ENCODE results near the gene ZNF213. TPM values are rescaled to one million over a fixed set of nuclear protein-coding genes. Genes with fewer than 3 reads are reported as not detected.
"Not testable (repeated sequence)": the region's sequence is repeated elsewhere in the genome, so short reads cannot be mapped to it uniquely, and the experiment has no call there.

Gene ZNF213
- total RNA-seq, 1 experiment from 2014 or later, result 5.3 TPM

- no peaks in the 10 kb centered on the region for H3K9me3 Mint-ChIP-seq (ENCODE audit: unreplicated experiment)
- no peak for TF ChIP-seq CTCF (IDR thresholded peaks at IDR 0.05; ENCODE audit: insufficient read depth in 1 of 2, low read depth in 1 of 2, low read length in 1 of 2, severe bottlenecking in 1 of 2, unreplicated experiment in 1 of 2)
- no peak overlapping the region for H3K4me3 Mint-ChIP-seq (ENCODE audit: unreplicated experiment)
- ChIA-PET CTCF (no interaction called here), POLR2A (no interaction called here)
- H3K4me1 ChIP-seq, result no peaks in the 10 kb centered on the region
- H3K4me1 Mint-ChIP-seq (ENCODE audit: low read depth, unreplicated experiment), result no peaks in the 10 kb centered on the region
- no peaks in the 10 kb centered on the region for H3K27me3 Mint-ChIP-seq (ENCODE audit: insufficient read depth, unreplicated experiment)
- no peak overlapping the region for H3K27ac Mint-ChIP-seq (ENCODE audit: unreplicated experiment)
- H3K4me3 ChIP-seq (ENCODE audit: low read depth, low read length), result no peak overlapping the region
- DNase-seq, result peak in 1 of 2 experiments; percentile 27
- no TSS peak for BruUV-seq (replicated peaks)
- H3K36me3 Mint-ChIP-seq (ENCODE audit: insufficient read depth, unreplicated experiment), result peaks cover 16% of the 10 kb centered on the region
- H3K9me3 ChIP-seq, result no peaks in the 10 kb centered on the region
- H3K36me3 ChIP-seq (ENCODE audit: control insufficient read depth, insufficient read depth, low read length), result no peaks in the 10 kb centered on the region
- intact Hi-C loops (cut with micrococcal nuclease; ENCODE audit: unreplicated experiment), result no loop called here
- H3K27me3 ChIP-seq (replicated peaks; ENCODE audit: control insufficient read depth, insufficient read depth, low read length), result no peaks in the 10 kb centered on the region
These were observed 3.5 kb downstream of the ZNF213 start for GRCh38 chr16:3138342-3138741.

GRCh38 chr16:3138823-3139426 is 4.1 kb downstream of the ZNF213 start:
- no peaks in the 10 kb centered on the region for H3K9me3 ChIP-seq
- H3K4me3 ChIP-seq (ENCODE audit: low read depth, low read length), result no peak overlapping the region
- no TSS peak for BruUV-seq (replicated peaks)
- no peaks in the 10 kb centered on the region for H3K27me3 ChIP-seq (replicated peaks; ENCODE audit: control insufficient read depth, insufficient read depth, low read length)
- no peaks in the 10 kb centered on the region for H3K4me1 ChIP-seq
- Mint-ChIP-seq H3K36me3 (ENCODE audit: insufficient read depth, unreplicated experiment) (peaks cover 10% of the 10 kb centered on the region), H3K27ac (ENCODE audit: unreplicated experiment) (no peak overlapping the region), H3K27me3 (ENCODE audit: insufficient read depth, unreplicated experiment) (no peaks in the 10 kb centered on the region), H3K9me3 (ENCODE audit: unreplicated experiment) (no peaks in the 10 kb centered on the region), H3K4me3 (ENCODE audit: unreplicated experiment) (no peak overlapping the region), H3K4me1 (ENCODE audit: low read depth, unreplicated experiment) (no peaks in the 10 kb centered on the region)
- no peaks in the 10 kb centered on the region for H3K36me3 ChIP-seq (ENCODE audit: control insufficient read depth, insufficient read depth, low read length)
- CTCF ChIA-PET, result no interaction called here
- POLR2A ChIA-PET, result no interaction called here
- intact Hi-C loops (cut with micrococcal nuclease; ENCODE audit: unreplicated experiment), result no loop called here
- TF ChIP-seq CTCF (IDR thresholded peaks at IDR 0.05; ENCODE audit: insufficient read depth in 1 of 2, low read depth in 1 of 2, low read length in 1 of 2, severe bottlenecking in 1 of 2, unreplicated experiment in 1 of 2), result no peak
- DNase-seq, result peak in 1 of 2 experiments; percentile 27

GRCh38 chr16:3139561-3139960 is 4.7 kb downstream of the ZNF213 start:
- BruUV-seq (replicated peaks); H3K36me3 Mint-ChIP-seq (ENCODE audit: insufficient read depth, unreplicated experiment); POLR2A ChIA-PET; H3K9me3 ChIP-seq; H3K27me3 ChIP-seq (replicated peaks; ENCODE audit: control insufficient read depth, insufficient read depth, low read length); H3K4me3 Mint-ChIP-seq (ENCODE audit: unreplicated experiment); DNase-seq; intact Hi-C loops (cut with micrococcal nuclease; ENCODE audit: unreplicated experiment); H3K4me3 ChIP-seq (ENCODE audit: low read depth, low read length); H3K27ac Mint-ChIP-seq (ENCODE audit: unreplicated experiment); H3K4me1 Mint-ChIP-seq (ENCODE audit: low read depth, unreplicated experiment); H3K9me3 Mint-ChIP-seq (ENCODE audit: unreplicated experiment); H3K36me3 ChIP-seq (ENCODE audit: control insufficient read depth, insufficient read depth, low read length); H3K4me1 ChIP-seq; CTCF ChIA-PET; H3K27me3 Mint-ChIP-seq (ENCODE audit: insufficient read depth, unreplicated experiment): not testable (repeated sequence)
